Measurements from ENCODE around the gene HNF1A. TPM values are rescaled to one million over a fixed set of nuclear protein-coding genes. Genes with fewer than 3 reads are reported as not detected.

HNF1A gene
- total RNA-seq, 3 donors from 2014 or later = 0.29 to 0.33 TPM; not detected in 1

GRCh38 chr12:120940006-120940405 lies 38.3 kb upstream of the HNF1A start:
- no peaks in the 10 kb centered on the region for H3K4me1 ChIP-seq
- intact Hi-C loops (cut with DNase I; ENCODE audit: low total_unique reads) = no loop called here
- DNase-seq (ENCODE audit: low spot score in 2 of 2) = no peak
- no peaks in the 10 kb centered on the region for H3K36me3 ChIP-seq
- no peak overlapping the region for H3K27ac ChIP-seq
- H3K4me3 ChIP-seq = no peak overlapping the region
- no peaks in the 10 kb centered on the region for H3K9me3 ChIP-seq
- TF ChIP-seq POLR2AphosphoS5 (IDR thresholded peaks at IDR 0.05) = no peak
- TF ChIP-seq POLR2A (IDR thresholded peaks at IDR 0.05) = no peak
- no peak for TF ChIP-seq CTCF (IDR thresholded peaks at IDR 0.05)
- no peaks in the 10 kb centered on the region for H3K27me3 ChIP-seq

- DNase-seq (ENCODE audit: low spot score in 2 of 2) = peak in 1 of 2 donors; percentile 2
- intact Hi-C loops (cut with DNase I; ENCODE audit: low total_unique reads) = no loop called here
- Histone ChIP-seq H3K36me3 (no peaks in the 10 kb centered on the region), H3K4me1 (no peaks in the 10 kb centered on the region), H3K4me3 (no peak overlapping the region), H3K27ac (no peak overlapping the region), H3K27me3 (no peaks in the 10 kb centered on the region), H3K9me3 (no peaks in the 10 kb centered on the region)
- TF ChIP-seq POLR2AphosphoS5 (IDR thresholded peaks at IDR 0.05) (no peak), CTCF (IDR thresholded peaks at IDR 0.05) (no peak)
Measured at GRCh38 chr12:120940799-120941198, 37.5 kb upstream of the HNF1A start.

- Histone ChIP-seq H3K36me3 (no peaks in the 10 kb centered on the region), H3K27me3 (no peaks in the 10 kb centered on the region), H3K4me3 (no peak overlapping the region), H3K9me3 (no peaks in the 10 kb centered on the region), H3K4me1 (no peaks in the 10 kb centered on the region), H3K27ac (no peak overlapping the region)
- TF ChIP-seq POLR2AphosphoS5 (IDR thresholded peaks at IDR 0.05) = no peak
- TF ChIP-seq CTCF (IDR thresholded peaks at IDR 0.05) = no peak
- TF ChIP-seq POLR2A (IDR thresholded peaks at IDR 0.05) = no peak
- DNase-seq (ENCODE audit: low spot score in 2 of 2) = no peak
- intact Hi-C loops (cut with DNase I; ENCODE audit: low total_unique reads) = no loop called here
Measured at GRCh38 chr12:120941412-120941811, 36.9 kb upstream of the HNF1A start.

GRCh38 chr12:120941846-120942405 lies 36.4 kb upstream of the HNF1A start:
- TF ChIP-seq CTCF (IDR thresholded peaks at IDR 0.05) (no peak), POLR2AphosphoS5 (IDR thresholded peaks at IDR 0.05) (no peak), POLR2A (IDR thresholded peaks at IDR 0.05) (no peak)
- Histone ChIP-seq H3K4me3 (no peak overlapping the region), H3K36me3 (no peaks in the 10 kb centered on the region), H3K27ac (no peak overlapping the region), H3K4me1 (no peaks in the 10 kb centered on the region), H3K9me3 (no peaks in the 10 kb centered on the region), H3K27me3 (no peaks in the 10 kb centered on the region)
- DNase-seq (ENCODE audit: low spot score in 2 of 2) = no peak
- intact Hi-C loops (cut with DNase I; ENCODE audit: low total_unique reads) = no loop called here

GRCh38 chr12:120943482-120943881 lies 34.9 kb upstream of the HNF1A start:
- intact Hi-C loops (cut with DNase I; ENCODE audit: low total_unique reads) = no loop called here
- DNase-seq (ENCODE audit: low spot score in 2 of 2) = no peak
- H3K27ac ChIP-seq = no peak overlapping the region
- H3K27me3 ChIP-seq = no peaks in the 10 kb centered on the region
- no peak overlapping the region for H3K4me3 ChIP-seq
- TF ChIP-seq CTCF (IDR thresholded peaks at IDR 0.05) (no peak), POLR2A (IDR thresholded peaks at IDR 0.05) (no peak), POLR2AphosphoS5 (IDR thresholded peaks at IDR 0.05) (no peak)
- no peaks in the 10 kb centered on the region for H3K4me1 ChIP-seq
- H3K36me3 ChIP-seq = no peaks in the 10 kb centered on the region
- no peaks in the 10 kb centered on the region for H3K9me3 ChIP-seq
